HG02870 (cell line): ENCODE results near the gene CDH5.
"Not testable (repeated sequence)": the region's sequence is repeated elsewhere in the genome, so short reads cannot be mapped to it uniquely, and the experiment has no call there.

Source experiments
- ATAC-seq: cut with Tn5 transposase; IDR thresholded peaks from one replicate; pipeline ENCODE4 v1.9.1; 2021; ENCODE audit warnings: mild to moderate bottlenecking, moderate library complexity; ENCODE audit not compliant: unreplicated experiment

CDH5 gene

GRCh38 chr16:66432429-66432828, 65.9 kb downstream of the CDH5 start:
- ATAC-seq = no peak

- no peak for ATAC-seq
Measured at GRCh38 chr16:66434619-66435430, 68.3 kb downstream of the CDH5 start.

GRCh38 chr16:66435896-66436295, 69.4 kb downstream of the CDH5 start:
- ATAC-seq = no peak

DNA sequence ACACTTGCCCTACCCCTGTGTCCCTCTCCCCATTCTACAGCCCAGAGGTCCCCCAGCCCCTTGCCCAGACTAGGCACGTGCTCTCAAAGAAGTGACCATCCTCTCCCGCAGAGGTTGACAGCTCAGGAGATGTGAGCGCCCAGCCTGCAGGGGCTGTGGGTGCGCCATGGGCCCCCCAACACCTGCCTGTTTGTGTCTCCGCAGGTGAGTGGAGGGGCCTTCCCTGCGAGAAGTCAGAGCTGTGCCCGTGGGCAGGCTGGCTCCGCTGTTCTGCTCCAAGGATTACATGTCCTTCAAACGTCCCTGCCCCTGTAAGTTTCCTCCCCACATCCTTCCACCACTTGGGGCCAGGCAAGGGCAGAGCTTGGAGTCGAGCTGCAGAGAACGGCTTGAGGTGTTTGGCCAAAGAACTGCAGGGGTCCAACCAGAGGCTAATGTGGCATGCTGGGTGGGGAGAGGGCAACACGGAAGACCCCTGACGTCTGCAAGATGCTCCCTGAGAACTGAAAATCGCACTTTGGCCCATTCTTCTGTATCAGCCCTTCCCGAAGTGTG, 71.0 kb downstream of the CDH5 start:
- no peak for ATAC-seq

GRCh38 chr16:66438536-66438935, 72.0 kb downstream of the CDH5 start:
- ATAC-seq = no peak

DNA sequence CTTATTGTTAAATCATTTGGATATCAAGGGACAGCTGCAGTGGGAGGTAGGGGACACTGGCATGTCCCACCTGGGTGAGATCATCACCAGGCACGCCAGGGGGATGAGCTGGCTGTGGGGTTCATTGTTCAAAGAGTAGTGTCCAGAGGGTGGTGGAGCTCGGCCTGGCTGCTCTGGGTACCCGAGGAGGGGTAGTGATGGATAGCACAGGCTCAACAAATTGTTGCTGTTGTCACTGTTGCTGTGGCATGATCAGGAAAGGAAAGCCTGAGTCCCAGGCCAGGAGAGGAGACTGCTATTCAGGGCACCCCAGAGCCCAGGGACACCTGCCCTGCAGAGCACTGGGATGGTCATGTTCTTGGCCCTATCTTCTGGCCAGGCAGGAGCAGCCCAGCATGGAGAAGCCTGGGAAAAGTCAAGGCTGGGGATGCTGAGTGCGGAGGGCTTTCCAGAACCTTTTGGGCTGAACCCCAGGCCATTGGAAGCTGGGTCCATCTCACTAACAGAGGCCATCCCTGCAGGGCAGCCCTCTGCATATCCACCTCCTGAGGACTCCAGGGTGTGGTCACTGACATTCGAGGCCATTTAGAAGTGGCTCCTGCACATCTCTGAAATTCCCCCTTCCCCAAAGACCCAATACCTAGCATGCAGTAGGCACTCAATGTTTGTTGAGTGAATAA, 72.7 kb downstream of the CDH5 start:
- ATAC-seq = no peak

DNA sequence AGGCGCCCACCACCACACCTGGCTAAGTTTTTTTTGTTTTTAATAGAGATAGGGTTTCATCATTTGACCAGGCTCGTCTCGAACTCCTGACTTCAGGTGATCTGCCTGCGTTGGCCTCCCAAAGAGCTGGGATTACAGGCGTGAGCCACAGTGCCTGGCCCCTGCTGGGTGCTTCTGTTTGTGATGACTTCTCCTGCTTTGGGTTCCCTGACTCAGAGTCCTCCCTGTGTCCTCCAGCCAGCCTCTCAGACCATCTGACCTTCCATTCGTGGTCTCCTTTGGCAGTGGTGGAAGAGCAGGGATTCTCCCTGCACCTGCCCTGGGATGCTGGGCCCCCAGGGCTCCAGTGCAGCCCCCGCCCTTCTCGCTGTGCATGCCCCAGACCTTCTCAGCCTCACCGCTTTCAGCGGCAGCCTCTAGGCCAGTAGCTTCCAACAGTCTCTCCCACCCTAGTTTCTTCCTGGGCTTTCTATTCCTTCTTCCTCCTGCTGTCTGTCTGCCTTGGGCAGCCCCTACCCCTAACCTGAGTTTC, 73.8 kb downstream of the CDH5 start:
- no peak for ATAC-seq

DNA sequence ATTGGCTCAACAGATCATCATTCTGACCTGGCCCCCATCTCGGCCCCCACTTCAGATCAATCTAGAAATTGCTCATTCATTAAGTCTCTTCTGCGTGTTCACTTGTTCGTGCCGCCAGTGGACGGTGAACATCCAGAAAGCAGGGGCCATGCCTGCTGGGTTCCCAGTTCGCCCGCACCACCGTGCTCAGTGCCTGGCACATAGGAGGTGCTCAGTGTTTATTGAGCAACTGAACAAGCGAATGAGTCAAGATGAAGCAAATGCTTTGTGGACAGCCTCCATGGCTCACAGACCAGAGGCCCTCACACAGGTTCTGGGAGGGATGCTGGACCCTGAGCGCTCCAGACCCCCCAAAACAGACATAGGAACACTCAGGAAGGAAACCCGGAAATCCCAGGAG, 74.5 kb downstream of the CDH5 start:
- ATAC-seq = no peak

GRCh38 chr16:66441586-66442375, 75.3 kb downstream of the CDH5 start:
- no peak for ATAC-seq

- no peak for ATAC-seq
Measured at GRCh38 chr16:66442502-66443268, 76.2 kb downstream of the CDH5 start.

GRCh38 chr16:66443269-66443652, 76.8 kb downstream of the CDH5 start:
- ATAC-seq = no peak

DNA sequence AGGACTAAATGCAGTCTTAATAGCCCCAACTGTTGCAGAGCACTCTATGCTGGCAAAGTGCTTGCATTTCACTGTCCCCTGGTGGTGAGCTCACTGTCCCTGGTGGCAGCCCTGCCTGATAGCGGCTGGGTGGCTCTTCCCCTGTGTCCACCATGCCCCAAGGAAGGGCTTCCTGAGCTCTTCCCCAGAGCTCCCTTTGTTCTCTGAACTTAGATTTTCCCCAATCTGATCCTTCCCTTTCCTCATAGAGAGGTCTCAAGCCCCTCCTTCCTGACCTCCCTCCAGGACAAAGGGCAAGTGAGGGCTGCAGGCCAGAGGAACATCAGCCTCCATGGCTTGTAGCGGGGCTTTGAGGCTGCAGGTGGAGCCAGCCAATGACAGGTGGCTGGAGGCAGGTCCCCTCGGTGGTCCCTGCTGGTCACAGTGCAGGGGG, 77.6 kb downstream of the CDH5 start:
- no peak for ATAC-seq

GRCh38 chr16:66446737-66447136, 80.2 kb downstream of the CDH5 start:
- no peak for ATAC-seq

DNA sequence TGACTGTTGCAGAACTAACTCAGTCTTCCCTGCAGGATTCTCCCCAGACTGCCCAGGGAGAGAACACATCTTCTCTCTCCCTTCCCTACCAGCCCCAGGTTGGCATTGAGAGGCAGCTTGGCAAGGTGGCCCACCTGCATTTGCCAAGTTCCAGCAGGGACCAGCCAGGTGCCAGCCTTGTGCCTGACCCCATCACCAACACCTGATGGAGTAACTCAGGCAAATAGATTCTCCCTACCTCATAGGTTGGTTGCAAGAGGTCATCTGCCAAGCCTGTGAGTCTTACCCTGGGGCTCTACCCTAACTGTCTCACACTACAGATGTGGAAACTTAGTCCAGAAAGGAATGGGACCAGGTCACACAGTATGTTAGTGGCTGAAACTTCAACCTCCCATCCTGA, 81.0 kb downstream of the CDH5 start:
- no peak for ATAC-seq

DNA sequence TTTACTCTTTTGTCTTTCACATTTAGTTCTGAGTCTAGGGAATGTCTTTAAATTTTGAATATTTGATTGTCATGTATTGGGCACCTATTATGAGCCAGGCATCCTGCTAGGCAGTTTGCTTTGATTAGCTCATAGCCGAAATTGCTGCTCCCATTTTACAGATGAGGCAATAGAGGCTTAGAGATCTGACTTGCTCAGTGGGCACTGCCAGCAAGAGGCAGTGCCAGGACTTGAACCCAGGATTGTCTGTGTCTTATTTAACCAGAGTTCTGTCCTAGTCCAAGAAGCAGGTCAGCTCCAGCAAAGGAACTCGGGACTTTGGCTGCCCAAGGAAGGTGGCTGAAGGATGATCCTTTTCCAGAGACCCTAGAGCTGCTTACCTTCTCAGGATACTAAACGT, 85.1 kb downstream of the CDH5 start:
- no peak for ATAC-seq

GRCh38 chr16:66453230-66453629, 86.7 kb downstream of the CDH5 start:
- not testable (repeated sequence) for ATAC-seq
